NB4 (cell line): ENCODE results near the gene RHBDD1.

ENCODE experiments used
- CTCF ChIP-seq: IDR thresholded peaks from one replicate; pipeline ENCODE4 v1.5.1; 2012; ENCODE audit warnings: low read depth, low read length
- MAX ChIP-seq: IDR thresholded peaks from 2 replicates; pipeline ENCODE4 v1.6.1; 2011; ENCODE audit warnings: low read depth, low read length
- MYC ChIP-seq: IDR thresholded peaks from 2 replicates; pipeline ENCODE4 v1.6.1; 2011; ENCODE audit warnings: low read depth, low read length
- POLR2A ChIP-seq: IDR thresholded peaks from 2 replicates; pipeline ENCODE4 v1.6.1; 2011; ENCODE audit warnings: mild to moderate bottlenecking; ENCODE audit not compliant: insufficient read length; ENCODE audit errors: extremely low read depth

GRCh38 chr2:226829721-226830631 is 5.9 kb upstream of the RHBDD1 start:
- no peak for TF ChIP-seq CTCF
- no peak for TF ChIP-seq POLR2A
- no peak for TF ChIP-seq MYC
- TF ChIP-seq MAX: no peak
